ENCODE results near the gene EML4.
A peak's percentile ranks its signal among the peaks of the same experiment; 100 is the strongest.
"Not testable (repeated sequence)": the region's sequence is repeated elsewhere in the genome, so short reads cannot be mapped to it uniquely, and the experiment has no call there.

Gene EML4

DNA sequence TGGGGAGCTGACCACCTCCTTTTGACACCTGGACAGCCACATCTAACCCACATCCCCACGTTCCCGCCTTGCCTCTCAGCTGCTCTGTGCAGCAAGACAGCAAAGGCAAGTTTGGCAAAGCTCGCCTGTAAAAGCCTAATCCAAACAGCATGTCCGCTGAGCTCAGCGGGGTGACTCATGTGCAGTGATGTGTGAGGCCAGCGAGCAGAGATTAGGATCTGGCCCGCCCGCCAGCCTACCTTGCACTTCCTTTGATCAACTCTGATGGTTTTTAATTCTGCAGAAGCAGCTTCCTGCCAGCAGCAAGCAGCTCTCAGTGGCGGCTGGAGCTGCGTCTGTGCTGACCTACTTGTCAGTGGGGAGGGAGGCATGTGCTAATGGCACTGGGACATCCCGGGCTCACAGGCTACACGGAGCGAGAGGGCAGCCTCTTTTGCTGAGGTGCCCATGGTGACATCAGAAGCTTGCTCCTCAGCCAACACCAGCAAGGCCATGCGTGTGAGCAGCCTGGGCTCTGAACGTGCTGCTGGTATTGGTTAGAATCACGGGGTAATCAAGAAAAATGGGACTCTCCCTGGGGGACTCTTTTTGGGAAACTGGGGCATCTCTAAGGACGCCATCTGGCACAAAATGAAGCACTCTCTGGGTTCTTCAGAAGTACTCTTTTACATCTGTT lies 36.0 kb upstream of the EML4 start:
- H3K27ac Mint-ChIP-seq, result peak overlapping the region; percentile 94
- DNase-seq (peak; percentile 75), ATAC-seq (replicated peaks) (peak; percentile 89 to 91)
- no peaks in the 10 kb centered on the region for H3K27me3 Mint-ChIP-seq
- no peaks in the 10 kb centered on the region for H3K9me3 Mint-ChIP-seq
- no peaks in the 10 kb centered on the region for H3K36me3 Mint-ChIP-seq
- H3K4me3 Mint-ChIP-seq, result peak overlapping the region; percentile 76 to 79
- peaks cover 51 to 77% of the 10 kb centered on the region in 2 donors for H3K4me1 Mint-ChIP-seq

DNA sequence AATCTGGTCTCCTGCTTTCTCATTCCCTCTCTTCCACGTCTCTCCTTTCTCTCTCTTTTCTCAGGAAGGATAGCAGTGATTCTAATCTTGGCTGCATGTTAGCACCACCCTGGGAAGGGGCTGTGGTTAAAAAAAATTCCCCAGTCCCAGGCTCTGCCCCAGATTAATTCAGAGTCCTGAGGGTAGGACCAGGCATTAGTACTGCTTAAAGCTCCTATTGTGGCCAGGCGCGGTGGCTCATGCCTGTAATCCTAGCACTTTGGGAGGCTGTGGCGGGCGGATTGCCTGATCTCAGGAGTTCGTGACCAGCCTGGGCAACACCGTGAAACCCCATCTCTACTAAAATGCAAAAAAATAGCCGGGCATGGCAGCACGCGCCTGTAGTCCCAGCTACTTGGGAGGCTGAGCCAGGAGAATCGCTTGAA lies 35.4 kb upstream of the EML4 start:
- Mint-ChIP-seq H3K27me3 (no peaks in the 10 kb centered on the region), H3K27ac (peak overlapping the region; percentile 94), H3K4me1 (peaks cover 44 to 70% of the 10 kb centered on the region in 2 donors), H3K9me3 (no peaks in the 10 kb centered on the region), H3K36me3 (no peaks in the 10 kb centered on the region), H3K4me3 (peak overlapping the region; percentile 76 to 79)
- DNase-seq (no peak), ATAC-seq (replicated peaks) (no peak)

DNA sequence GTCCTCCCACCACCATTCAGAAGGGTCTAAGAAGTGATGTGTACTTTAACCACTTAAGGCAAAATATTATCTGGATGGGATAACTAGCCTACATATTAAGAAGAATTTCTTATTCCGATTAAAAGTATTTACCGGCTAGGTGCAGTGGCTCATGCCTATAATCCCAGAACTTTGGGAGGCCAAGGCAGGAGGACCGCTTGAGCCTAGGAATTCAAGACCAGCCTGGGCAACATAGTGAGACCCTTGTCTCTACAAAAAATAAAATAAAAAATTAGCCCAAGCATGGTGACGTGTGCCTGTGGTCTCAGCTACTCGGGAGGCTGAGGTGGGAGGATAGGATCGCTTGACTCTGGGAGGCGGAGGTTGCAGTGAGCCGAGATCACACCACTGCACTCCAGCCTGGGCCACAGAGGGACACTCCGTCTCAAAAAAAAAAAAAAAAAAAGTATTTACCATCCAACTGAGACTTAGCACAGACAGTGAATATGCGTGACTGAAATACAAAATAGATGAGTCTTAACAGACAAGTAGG lies 34.7 kb upstream of the EML4 start:
- H3K4me1 Mint-ChIP-seq, result peaks cover 37 to 63% of the 10 kb centered on the region in 2 donors
- H3K4me3 Mint-ChIP-seq; H3K27ac Mint-ChIP-seq; DNase-seq; H3K9me3 Mint-ChIP-seq; ATAC-seq (replicated peaks); H3K27me3 Mint-ChIP-seq; H3K36me3 Mint-ChIP-seq: not testable (repeated sequence)

DNA sequence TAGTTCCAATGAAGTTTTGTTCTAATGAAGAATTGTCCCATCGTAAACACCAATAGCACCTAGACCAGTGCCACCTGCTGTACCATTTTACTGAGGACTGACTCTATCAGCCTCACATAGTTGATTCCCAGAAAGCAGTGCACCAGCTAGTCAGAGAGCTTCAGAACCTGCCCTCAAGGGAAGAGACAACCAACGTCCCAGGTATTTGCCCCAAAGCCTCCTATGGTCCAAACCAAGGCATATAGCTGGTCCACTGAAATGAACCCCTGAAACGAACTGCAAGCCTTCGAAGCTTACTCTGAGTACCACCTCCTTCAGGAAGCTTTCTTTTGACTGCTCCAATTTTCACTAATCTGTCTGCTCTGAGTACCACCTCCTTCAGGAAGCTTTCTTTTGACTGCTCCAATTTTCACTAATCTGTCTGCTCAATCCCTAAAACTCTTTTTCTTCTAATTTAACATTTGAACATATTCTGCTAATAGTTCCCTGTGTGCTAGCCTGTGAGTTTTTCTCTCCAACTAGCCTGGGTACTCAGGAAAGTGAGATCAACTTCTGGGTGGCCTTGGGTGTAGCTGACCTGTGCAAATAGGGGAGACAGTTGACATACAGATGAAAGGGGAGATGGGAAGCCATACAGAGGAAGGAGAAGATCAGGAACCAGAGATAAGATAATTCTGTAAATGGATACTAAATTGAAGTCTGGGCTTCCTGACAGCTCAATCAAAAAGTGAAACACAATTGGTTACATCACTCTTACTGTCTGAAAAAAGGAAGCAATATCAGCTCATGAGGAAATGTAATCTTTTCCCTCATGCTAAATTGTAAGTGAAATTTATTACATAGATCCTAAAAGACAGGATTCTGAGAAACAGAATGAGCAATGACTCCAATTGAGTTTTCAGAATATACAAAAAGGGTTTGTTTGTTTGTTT lies 33.5 kb upstream of the EML4 start:
- no peaks in the 10 kb centered on the region for H3K27me3 Mint-ChIP-seq
- ATAC-seq (replicated peaks) (no peak), DNase-seq (no peak)
- no peaks in the 10 kb centered on the region for H3K36me3 Mint-ChIP-seq
- H3K9me3 Mint-ChIP-seq, result no peaks in the 10 kb centered on the region
- H3K4me3 Mint-ChIP-seq, result peak overlapping the region in 1 of 2 donors; percentile 3
- H3K4me1 Mint-ChIP-seq, result peaks cover 28 to 51% of the 10 kb centered on the region in 2 donors
- H3K27ac Mint-ChIP-seq, result peak overlapping the region; percentile 63

DNA sequence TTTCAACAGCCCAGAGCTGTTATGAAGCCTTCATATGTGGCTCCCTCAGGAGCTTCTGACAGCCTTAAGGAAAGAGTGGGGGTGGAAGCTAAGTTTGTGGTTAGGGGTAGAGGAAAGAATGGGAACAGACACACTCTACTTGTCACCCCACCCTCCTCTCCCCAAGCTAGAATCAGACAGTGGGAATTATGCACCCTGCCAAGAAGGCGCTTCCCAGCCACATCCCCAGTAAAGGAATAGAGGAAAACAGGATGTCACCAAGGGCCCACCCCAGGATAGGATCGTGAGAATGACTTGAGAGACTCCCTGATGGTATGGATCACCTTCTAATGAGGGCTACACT lies 32.4 kb upstream of the EML4 start:
- Mint-ChIP-seq H3K9me3 (no peaks in the 10 kb centered on the region), H3K27me3 (no peaks in the 10 kb centered on the region), H3K4me3 (no peak overlapping the region), H3K27ac (no peak overlapping the region), H3K36me3 (no peaks in the 10 kb centered on the region), H3K4me1 (peaks cover 35 to 60% of the 10 kb centered on the region in 2 donors)
- no peak for ATAC-seq (replicated peaks)
- DNase-seq, result no peak

DNA sequence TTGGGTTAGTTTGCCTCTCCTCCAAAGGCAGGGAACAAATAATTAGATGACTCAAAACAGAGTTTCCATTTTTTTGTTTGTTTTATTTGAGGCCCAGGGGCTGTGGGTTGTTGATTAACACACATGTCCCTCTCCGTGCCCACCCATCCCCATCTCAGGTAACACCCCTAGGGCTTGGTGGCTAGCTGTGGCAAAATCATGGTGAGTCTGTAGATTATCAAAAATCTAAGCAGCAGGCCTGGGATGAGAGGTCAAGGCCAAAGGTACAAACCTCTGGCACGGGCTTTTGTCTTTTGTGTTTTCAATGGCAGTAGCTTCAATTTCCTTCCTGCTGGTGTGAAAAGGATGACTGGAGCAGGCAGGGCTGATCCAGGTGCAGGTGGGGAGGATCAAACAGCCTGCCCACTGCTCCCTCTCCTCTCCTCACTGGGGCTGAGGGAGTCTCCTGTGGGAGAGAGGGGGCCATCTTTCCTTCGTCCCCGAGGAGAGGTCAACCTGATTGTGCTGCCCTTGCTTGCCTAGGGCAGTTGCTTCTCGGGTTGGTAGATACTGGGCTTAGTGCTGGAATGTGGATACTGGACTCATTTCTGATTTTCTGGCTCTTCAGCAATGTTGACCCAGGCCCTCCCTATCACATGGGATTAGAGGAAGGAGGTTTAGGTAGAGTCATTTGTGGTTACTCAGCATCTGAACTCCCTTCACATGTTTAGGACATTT lies 31.9 kb upstream of the EML4 start:
- Mint-ChIP-seq H3K36me3 (no peaks in the 10 kb centered on the region), H3K27me3 (no peaks in the 10 kb centered on the region), H3K27ac (no peak overlapping the region), H3K4me3 (no peak overlapping the region), H3K9me3 (no peaks in the 10 kb centered on the region), H3K4me1 (peaks cover 36 to 60% of the 10 kb centered on the region in 2 donors)
- ATAC-seq (replicated peaks), result no peak
- DNase-seq, result no peak

DNA sequence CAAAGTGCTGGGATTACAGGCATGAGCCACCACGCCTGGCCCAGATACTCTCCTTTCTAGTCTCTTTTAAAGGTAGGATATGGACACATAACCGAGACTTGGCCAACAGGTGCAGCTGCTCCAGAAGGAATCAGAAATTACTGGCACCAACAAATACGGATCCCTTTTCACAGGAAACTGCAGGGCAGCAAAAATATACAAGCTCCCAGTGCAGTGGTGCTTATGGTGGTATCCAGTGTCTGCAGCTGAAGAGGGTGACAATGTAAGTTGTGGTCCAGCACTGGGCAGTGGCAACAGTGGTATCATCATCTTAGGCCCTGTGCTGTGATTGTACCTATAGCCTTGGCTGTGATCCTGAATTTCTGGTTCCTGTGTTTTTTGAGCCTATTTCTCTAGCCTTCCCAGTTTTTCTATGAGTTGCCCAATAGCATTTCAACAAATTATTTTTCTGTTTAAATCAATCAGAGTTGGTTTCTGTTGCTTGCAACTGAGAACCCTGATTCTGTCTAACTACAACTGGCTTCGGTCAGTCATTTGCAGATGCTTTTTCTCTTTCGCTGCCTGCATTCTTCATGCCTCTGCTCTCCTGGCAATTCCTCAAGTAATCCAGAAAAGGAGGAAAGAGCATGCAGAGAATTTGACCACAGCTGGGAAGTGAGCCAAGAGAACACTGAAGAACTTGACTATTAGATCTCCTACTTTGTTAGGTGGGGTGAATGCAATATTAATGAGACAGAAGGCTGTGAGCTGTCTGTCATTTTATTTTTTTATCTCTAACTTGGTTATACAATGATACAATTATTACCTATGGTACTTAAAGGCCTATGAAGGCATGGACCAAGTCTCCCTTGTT lies 30.8 kb upstream of the EML4 start:
- H3K9me3 Mint-ChIP-seq, result no peaks in the 10 kb centered on the region
- ATAC-seq (replicated peaks), result no peak
- H3K27me3 Mint-ChIP-seq, result no peaks in the 10 kb centered on the region
- H3K4me1 Mint-ChIP-seq, result peaks cover 28 to 58% of the 10 kb centered on the region in 2 donors
- no peak for DNase-seq
- no peaks in the 10 kb centered on the region for H3K36me3 Mint-ChIP-seq
- no peak overlapping the region for H3K27ac Mint-ChIP-seq
- H3K4me3 Mint-ChIP-seq, result no peak overlapping the region

DNA sequence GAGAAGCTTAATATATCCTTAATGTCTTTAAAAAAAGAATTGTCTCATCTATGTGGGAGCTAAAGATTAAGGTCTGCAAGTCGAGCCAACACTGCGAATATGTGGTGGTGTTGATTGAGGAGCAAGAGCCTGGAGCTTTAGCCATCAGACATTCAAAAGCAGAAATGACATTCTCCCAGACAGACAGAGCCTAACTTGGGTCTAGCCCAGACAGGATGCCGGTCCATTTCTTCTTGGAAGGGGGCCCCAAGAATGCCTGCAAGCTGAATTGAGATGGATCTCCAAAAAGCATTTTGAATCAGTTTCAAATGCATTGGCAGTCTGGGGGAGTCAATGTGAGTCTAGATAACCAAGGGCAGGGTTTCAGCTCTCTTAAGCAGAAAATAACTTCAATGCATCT lies 30.1 kb upstream of the EML4 start:
- H3K4me3 Mint-ChIP-seq, result no peak overlapping the region

DNA sequence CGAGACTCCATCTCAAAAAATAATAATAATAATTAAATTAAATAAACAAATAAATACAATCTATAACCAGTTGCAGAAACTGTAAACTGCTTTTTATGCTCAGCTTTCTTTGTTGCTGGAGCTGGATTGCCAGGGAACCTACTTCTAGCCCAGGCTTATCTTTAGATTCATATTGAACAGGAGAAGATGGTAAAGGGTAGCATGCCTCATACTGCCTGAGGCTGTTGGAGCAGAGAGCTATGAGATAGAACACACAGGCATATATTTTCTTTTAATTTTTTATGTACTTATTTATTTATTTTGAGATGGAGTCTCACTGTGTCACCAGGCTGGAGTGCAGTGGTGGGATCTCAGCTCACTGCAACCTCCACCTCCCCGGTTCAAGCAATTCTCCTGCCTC lies 28.7 kb upstream of the EML4 start:
- no peaks in the 10 kb centered on the region for H3K9me3 Mint-ChIP-seq
- H3K27ac Mint-ChIP-seq, result no peak overlapping the region
- H3K4me1 Mint-ChIP-seq, result peaks cover 23 to 52% of the 10 kb centered on the region in 2 donors
- no peaks in the 10 kb centered on the region for H3K27me3 Mint-ChIP-seq
- no peak for ATAC-seq (replicated peaks)
- no peak for DNase-seq
- no peak overlapping the region for H3K4me3 Mint-ChIP-seq
- peaks cover 0 to 3% of the 10 kb centered on the region in 2 donors for H3K36me3 Mint-ChIP-seq

More for the DNA sequence above, 30.1 kb upstream of the EML4 start:
- no peaks in the 10 kb centered on the region for H3K27me3 Mint-ChIP-seq
- H3K4me1 Mint-ChIP-seq, result peaks cover 25 to 59% of the 10 kb centered on the region in 2 donors
- H3K36me3 Mint-ChIP-seq, result peaks cover 0 to 2% of the 10 kb centered on the region in 2 donors
- DNase-seq, result no peak
- H3K9me3 Mint-ChIP-seq, result no peaks in the 10 kb centered on the region
- no peak for ATAC-seq (replicated peaks)
- no peak overlapping the region for H3K27ac Mint-ChIP-seq

DNA sequence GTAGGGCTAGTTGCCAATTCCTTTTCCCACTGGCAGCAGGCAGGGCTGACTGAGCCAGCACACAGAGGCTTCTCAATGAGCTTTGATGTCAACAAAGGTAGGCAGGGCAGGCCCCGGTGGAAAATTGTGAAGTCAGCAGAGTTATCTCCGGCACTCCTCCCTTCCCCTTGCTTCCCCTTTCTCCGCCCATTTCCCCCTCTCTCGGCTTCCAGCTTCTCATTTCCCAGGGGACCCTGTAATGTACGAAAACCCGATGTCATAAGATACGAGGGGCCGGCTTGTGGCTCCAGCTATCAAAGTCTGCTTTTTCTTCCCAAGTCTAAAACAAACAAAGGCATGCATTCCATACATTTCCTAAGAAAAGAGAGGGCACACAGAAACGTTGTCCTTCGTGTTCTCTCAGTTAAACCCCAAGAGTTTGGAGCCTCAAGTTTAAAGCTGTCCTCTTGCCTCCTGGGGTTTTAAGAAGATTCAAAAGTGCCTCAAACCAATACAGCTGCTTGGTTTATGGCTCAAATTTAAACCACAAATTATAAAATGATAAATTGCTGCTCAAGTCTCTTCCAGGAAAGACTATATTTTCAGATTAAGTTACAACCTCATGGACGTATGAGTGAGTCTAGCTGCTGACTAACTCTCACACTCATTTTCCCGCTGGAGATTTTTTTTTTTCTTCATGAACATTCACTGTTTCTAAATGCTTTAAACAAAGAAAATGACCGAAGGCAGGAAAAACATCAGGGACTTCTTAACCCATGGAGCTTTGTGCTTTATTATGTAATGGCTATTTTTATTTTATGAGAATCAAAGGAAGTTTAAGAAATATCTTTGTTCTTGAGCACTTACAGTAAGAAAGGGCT lies 27.2 kb upstream of the EML4 start:
- H3K4me1 Mint-ChIP-seq, result peaks cover 19 to 38% of the 10 kb centered on the region in 2 donors
- H3K27me3 Mint-ChIP-seq, result no peaks in the 10 kb centered on the region
- ATAC-seq (replicated peaks) (peak; percentile 54 to 89), DNase-seq (peak; percentile 43)
- H3K9me3 Mint-ChIP-seq, result no peaks in the 10 kb centered on the region
- peaks cover 5 to 8% of the 10 kb centered on the region in 2 donors for H3K36me3 Mint-ChIP-seq
- peak overlapping the region; percentile 77 for H3K27ac Mint-ChIP-seq
- peak overlapping the region; percentile 66 to 73 for H3K4me3 Mint-ChIP-seq

DNA sequence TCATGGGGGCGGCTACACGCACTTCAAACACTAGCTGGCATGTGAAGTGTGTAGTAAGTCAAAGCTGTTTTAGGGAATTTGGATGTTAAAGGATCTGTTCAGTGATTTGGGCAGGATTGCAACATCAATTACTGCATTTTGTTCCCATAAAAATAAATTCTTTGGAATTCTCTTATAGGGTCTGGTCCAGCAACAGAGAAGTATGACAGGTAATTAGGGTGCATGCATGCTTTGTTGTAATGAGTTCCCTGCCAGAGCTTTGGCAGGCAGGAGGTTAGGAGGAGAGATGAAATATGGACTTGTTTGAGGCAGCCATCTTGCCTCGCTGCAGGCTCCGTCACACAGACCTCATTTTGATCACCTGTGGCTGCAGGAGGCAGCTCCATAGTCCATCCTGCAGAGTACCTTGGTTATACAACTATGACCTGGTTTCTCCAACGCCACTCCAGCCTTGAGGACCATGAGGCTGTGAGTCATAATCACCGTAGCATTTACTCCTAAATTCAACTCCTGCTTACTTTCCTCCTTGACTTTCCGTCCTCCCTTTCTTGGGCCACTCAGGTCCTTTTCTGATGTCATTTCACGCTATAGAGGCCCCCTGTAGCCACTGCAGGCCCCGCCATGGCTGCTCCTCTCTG lies 26.5 kb upstream of the EML4 start:
- Mint-ChIP-seq H3K36me3 (peaks cover 7 to 13% of the 10 kb centered on the region in 2 donors), H3K4me3 (no peak overlapping the region), H3K4me1 (peaks cover 15 to 32% of the 10 kb centered on the region in 2 donors), H3K9me3 (no peaks in the 10 kb centered on the region), H3K27me3 (no peaks in the 10 kb centered on the region), H3K27ac (no peak overlapping the region)
- ATAC-seq (replicated peaks), result no peak
- no peak for DNase-seq

DNA sequence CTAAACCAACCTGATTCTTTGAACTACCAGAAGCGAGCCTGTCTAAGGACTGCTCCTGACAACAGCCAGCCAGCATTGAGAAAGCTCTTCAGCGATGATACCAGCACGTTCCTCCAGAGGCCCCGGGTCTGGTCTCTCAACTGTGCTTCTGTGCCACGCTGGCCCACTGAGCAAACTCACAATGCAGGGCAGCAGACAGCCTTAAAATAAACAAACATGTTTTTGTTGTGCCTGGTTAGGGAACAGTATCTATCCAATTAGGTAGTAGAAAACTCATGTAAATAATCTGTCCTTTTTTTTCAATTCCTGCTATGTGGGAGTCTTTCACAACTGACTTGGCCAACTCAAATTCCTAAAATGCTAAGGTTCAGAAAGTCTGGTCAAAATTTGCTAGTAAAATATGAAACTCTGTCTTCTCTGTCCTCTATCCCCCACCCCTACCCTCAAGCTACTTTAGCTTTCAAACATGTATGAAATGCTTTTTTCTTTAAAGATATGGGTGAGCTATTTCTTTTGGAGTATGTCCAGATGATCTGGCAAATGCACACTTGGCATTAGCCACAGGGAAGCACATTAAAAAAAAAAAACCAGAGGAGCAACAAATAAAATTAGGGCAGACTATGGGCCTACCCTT lies 21.4 kb upstream of the EML4 start:
- peaks cover 12 to 27% of the 10 kb centered on the region in 2 donors for H3K4me1 Mint-ChIP-seq
- peaks cover 9 to 11% of the 10 kb centered on the region in 2 donors for H3K9me3 Mint-ChIP-seq
- H3K27ac Mint-ChIP-seq, result peak overlapping the region; percentile 47
- no peak overlapping the region for H3K4me3 Mint-ChIP-seq
- DNase-seq (no peak), ATAC-seq (replicated peaks) (no peak)
- peaks cover 16 to 37% of the 10 kb centered on the region in 2 donors for H3K36me3 Mint-ChIP-seq
- H3K27me3 Mint-ChIP-seq, result no peaks in the 10 kb centered on the region
